Keratinocyte (primary cell): ENCODE measurements around the gene CXXC4. TPM values are rescaled to one million over a fixed set of nuclear protein-coding genes. Genes with fewer than 3 reads are reported as not detected.

ENCODE experiments used
- DNase-seq: peaks from one replicate; pipeline ENCODE4 v3.0.0-alpha.2; 2011; ENCODE audit warnings: low read depth, missing footprints, low spot score
- FAIRE-seq: peaks from 2 replicates; lab custom pipeline; 2011; peaks lifted over from hg19 to GRCh38; lab: Jason Lieb, UNC
- H2AFZ ChIP-seq: 2 replicates; pipeline ENCODE4 v1.6.0; 2012; ENCODE audit warnings: low read length, control low read depth, inconsistent platforms; ENCODE audit not compliant: control insufficient read depth
- H3K27ac ChIP-seq: 2 replicates; pipeline ENCODE4 v1.5.1; 2011; ENCODE audit warnings: low read length; ENCODE audit not compliant: control insufficient read depth, insufficient read depth
- H3K27me3 ChIP-seq: 3 replicates; pipeline ENCODE4 v1.6.0; 2011; ENCODE audit warnings: low read length; ENCODE audit not compliant: control insufficient read depth, insufficient read depth; ENCODE audit errors: extremely low read depth
- H3K36me3 ChIP-seq, 2 experiments: 2 replicates in 1 of 2; 3 replicates in 1 of 2; pipeline ENCODE4 v1.5.1; 2011; ENCODE audit warnings: low read length in 2 of 2, mild to moderate bottlenecking in 1 of 2; ENCODE audit not compliant: control insufficient read depth in 2 of 2, insufficient read depth in 2 of 2; ENCODE audit errors: extremely low read depth in 1 of 2
- H3K4me1 ChIP-seq: 3 replicates; pipeline ENCODE4 v1.5.1; 2011; ENCODE audit warnings: low read length; ENCODE audit not compliant: control insufficient read depth, insufficient read depth; ENCODE audit errors: extremely low read depth
- H3K4me2 ChIP-seq: 3 replicates; pipeline ENCODE4 v1.6.0; 2011; ENCODE audit warnings: low read depth, low read length; ENCODE audit not compliant: control insufficient read depth, insufficient read depth; ENCODE audit errors: extremely low read depth
- H3K4me3 ChIP-seq, 3 experiments: fragments of 200-600 bp in 1 of 3; sonication (generic) in 1 of 3; 2 replicates in 2 of 3; 3 replicates in 1 of 3; pipeline ENCODE4 v1.5.1; 2011 to 2016; ENCODE audit warnings: low read length in 3 of 3, mild to moderate bottlenecking in 3 of 3, control low read depth in 2 of 3, inconsistent platforms in 1 of 3, low read depth in 1 of 3, mixed read lengths in 1 of 3, mixed run types in 1 of 3, moderate library complexity in 1 of 3; ENCODE audit not compliant: control insufficient read depth in 2 of 3, insufficient read depth in 2 of 3; ENCODE audit errors: extremely low read depth in 1 of 3
- H3K79me2 ChIP-seq: 2 replicates; pipeline ENCODE4 v1.6.0; 2012; ENCODE audit warnings: low read length; ENCODE audit not compliant: control insufficient read depth, insufficient read depth
- H3K9ac ChIP-seq: 3 replicates; pipeline ENCODE4 v1.6.0; 2011; ENCODE audit warnings: low read length; ENCODE audit not compliant: control insufficient read depth, insufficient read depth; ENCODE audit errors: extremely low read depth
- H3K9me1 ChIP-seq: 3 replicates; pipeline ENCODE4 v1.6.0; 2011; ENCODE audit warnings: low read length; ENCODE audit not compliant: control insufficient read depth, insufficient read depth; ENCODE audit errors: extremely low read depth
- H3K9me3 ChIP-seq: 2 replicates; pipeline ENCODE4 v1.5.1; 2012; ENCODE audit warnings: low read depth, low read length; ENCODE audit not compliant: control insufficient read depth
- H4K20me1 ChIP-seq: 3 replicates; pipeline ENCODE4 v1.6.0; 2011; ENCODE audit warnings: low read length; ENCODE audit not compliant: control insufficient read depth, insufficient read depth; ENCODE audit errors: extremely low read depth
- CTCF ChIP-seq, 3 experiments: IDR thresholded peaks in 1 of 3; conservative IDR thresholded peaks in 1 of 3; optimal IDR thresholded peaks in 1 of 3; 2 replicates in 2 of 3; 3 replicates in 1 of 3; pipeline versions ENCODE3 to v1.5.1; 2011; ENCODE audit warnings: low read length in 3 of 3, mild to moderate bottlenecking in 3 of 3, moderate library complexity in 2 of 3, control low read depth in 1 of 3, inconsistent platforms in 1 of 3; ENCODE audit not compliant: insufficient read depth in 2 of 3; ENCODE audit errors: extremely low read depth in 1 of 3
- EZH2 ChIP-seq: IDR thresholded peaks from one replicate; pipeline ENCODE4 v1.6.1; 2012; ENCODE audit warnings: inconsistent platforms, mild to moderate bottlenecking, low read length, moderate library complexity
- dilution Hi-C: fragments of 300-500 bp; cut with MboI; formaldehyde crosslinking; loops from one replicate; pipeline ENCODE4 v1.7.0; 2020; ENCODE audit warnings: low sequenced_read_pairs; ENCODE audit not compliant: extremely low pct_ligation_motif_present
- polyA plus RNA-seq, 5 experiments: library from polyadenylated mRNA; depleted of rRNA in 3 of 5; stranded (reverse) in 3 of 5; stranded (forward) in 1 of 5; unstranded in 1 of 5; fragments of >200 nt; gene quantifications; 1 replicate in 1 of 5; 2 replicates in 3 of 5; 3 replicates in 1 of 5; pipeline versions ENCODE4 v1.2.1 to v1.2.3, GENCODE V29; 2011 to 2012; ENCODE audit warnings: missing spikeins in 2 of 5, low read depth in 1 of 5, low replicate concordance in 1 of 5

Gene CXXC4
- polyA plus RNA-seq, 1 donor (not counting 4 experiments of a cell fraction or from before 2014, with no cell fraction given), result 0.01 TPM

GRCh38 chr4:104420766-104421165 is 73.9 kb downstream of the CXXC4 start:
- H3K9ac ChIP-seq, result no peak overlapping the region
- H3K9me3 ChIP-seq, result no peaks in the 10 kb centered on the region
- no peaks in the 10 kb centered on the region for H3K36me3 ChIP-seq
- dilution Hi-C loops, result no loop called here
- no peak overlapping the region for H3K4me2 ChIP-seq
- FAIRE-seq (no peak), DNase-seq (no peak)
- no peak for TF ChIP-seq CTCF (optimal IDR thresholded peaks at IDR 0.05 in 1 of 3, IDR thresholded peaks at IDR 0.05 in 1 of 3, conservative IDR thresholded peaks at IDR 0.05 in 1 of 3; ENCODE audit: extremely low read depth in 1 of 3, insufficient read depth in 2 of 3, low read length in 3 of 3)
- no peak for TF ChIP-seq EZH2
- H4K20me1 ChIP-seq, result no peaks in the 10 kb centered on the region
- H3K4me3 ChIP-seq, result no peak overlapping the region
- H3K4me1 ChIP-seq, result no peaks in the 10 kb centered on the region
- no peaks in the 10 kb centered on the region for H3K27me3 ChIP-seq
- no peaks in the 10 kb centered on the region for H3K79me2 ChIP-seq
- no peak overlapping the region for H2AFZ ChIP-seq
- H3K9me1 ChIP-seq, result no peaks in the 10 kb centered on the region
- no peak overlapping the region for H3K27ac ChIP-seq
